ENCODE results near the gene KY. TPM values are rescaled to one million over a fixed set of nuclear protein-coding genes. Genes with fewer than 3 reads are reported as not detected.
A peak's percentile ranks its signal among the peaks of the same experiment; 100 is the strongest.

Gene KY
- total RNA-seq, 1 donor from 2014 or later, result not detected

- H3K4me3 Mint-ChIP-seq, result no peak overlapping the region
- DNase-seq, result no peak
- intact Hi-C loops (cut with micrococcal nuclease), result no loop called here
- H3K27me3 Mint-ChIP-seq, result peaks cover 8% of the 10 kb centered on the region
- H3K9me3 Mint-ChIP-seq, result no peaks in the 10 kb centered on the region
- no peak overlapping the region for H3K27ac Mint-ChIP-seq
- H3K4me1 Mint-ChIP-seq, result no peaks in the 10 kb centered on the region
- no peaks in the 10 kb centered on the region for H3K36me3 Mint-ChIP-seq (ENCODE audit: low read depth)
These were observed 5.3 kb downstream of the KY start for GRCh38 chr3:134645515-134645914.

- no peak overlapping the region for H3K27ac Mint-ChIP-seq
- no peaks in the 10 kb centered on the region for H3K9me3 Mint-ChIP-seq
- H3K4me1 Mint-ChIP-seq, result no peaks in the 10 kb centered on the region
- intact Hi-C loops (cut with micrococcal nuclease), result no loop called here
- peaks cover 2% of the 10 kb centered on the region for H3K27me3 Mint-ChIP-seq
- no peak for DNase-seq
- H3K4me3 Mint-ChIP-seq, result no peak overlapping the region
- H3K36me3 Mint-ChIP-seq (ENCODE audit: low read depth), result no peaks in the 10 kb centered on the region
These were observed 5.9 kb downstream of the KY start for GRCh38 chr3:134644731-134645514.

GRCh38 chr3:134643150-134643675 lies 7.6 kb downstream of the KY start:
- Mint-ChIP-seq H3K27me3 (no peaks in the 10 kb centered on the region), H3K4me1 (no peaks in the 10 kb centered on the region), H3K4me3 (no peak overlapping the region), H3K9me3 (no peaks in the 10 kb centered on the region), H3K36me3 (ENCODE audit: low read depth) (no peaks in the 10 kb centered on the region), H3K27ac (no peak overlapping the region)
- no peak for DNase-seq
- intact Hi-C loops (cut with micrococcal nuclease), result no loop called here

- no peaks in the 10 kb centered on the region for H3K4me1 Mint-ChIP-seq
- H3K36me3 Mint-ChIP-seq (ENCODE audit: low read depth), result no peaks in the 10 kb centered on the region
- no peak for DNase-seq
- H3K4me3 Mint-ChIP-seq, result no peak overlapping the region
- intact Hi-C loops (cut with micrococcal nuclease), result no loop called here
- H3K27ac Mint-ChIP-seq, result no peak overlapping the region
- no peaks in the 10 kb centered on the region for H3K27me3 Mint-ChIP-seq
- no peaks in the 10 kb centered on the region for H3K9me3 Mint-ChIP-seq
These were observed 8.2 kb downstream of the KY start for GRCh38 chr3:134642445-134643149.

- Mint-ChIP-seq H3K27ac (no peak overlapping the region), H3K27me3 (no peaks in the 10 kb centered on the region), H3K9me3 (no peaks in the 10 kb centered on the region), H3K4me3 (no peak overlapping the region), H3K4me1 (no peaks in the 10 kb centered on the region), H3K36me3 (ENCODE audit: low read depth) (no peaks in the 10 kb centered on the region)
- intact Hi-C loops (cut with micrococcal nuclease), result no loop called here
- no peak for DNase-seq
These were observed 9.0 kb downstream of the KY start for GRCh38 chr3:134641671-134642300.

GRCh38 chr3:134640872-134641470 lies 9.9 kb downstream of the KY start:
- Mint-ChIP-seq H3K4me3 (no peak overlapping the region), H3K27ac (no peak overlapping the region), H3K27me3 (no peaks in the 10 kb centered on the region), H3K4me1 (no peaks in the 10 kb centered on the region), H3K36me3 (ENCODE audit: low read depth) (no peaks in the 10 kb centered on the region), H3K9me3 (no peaks in the 10 kb centered on the region)
- intact Hi-C loops (cut with micrococcal nuclease), result no loop called here
- DNase-seq, result peak; percentile 58

GRCh38 chr3:134640378-134640777 lies 10.4 kb downstream of the KY start:
- intact Hi-C loops (cut with micrococcal nuclease), result no loop called here
- Mint-ChIP-seq H3K36me3 (ENCODE audit: low read depth) (no peaks in the 10 kb centered on the region), H3K27ac (no peak overlapping the region), H3K27me3 (no peaks in the 10 kb centered on the region), H3K4me1 (no peaks in the 10 kb centered on the region), H3K9me3 (no peaks in the 10 kb centered on the region), H3K4me3 (no peak overlapping the region)
- no peak for DNase-seq

GRCh38 chr3:134638385-134639030 lies 12.3 kb downstream of the KY start:
- DNase-seq, result no peak
- Mint-ChIP-seq H3K4me3 (no peak overlapping the region), H3K4me1 (no peaks in the 10 kb centered on the region), H3K27ac (no peak overlapping the region), H3K36me3 (ENCODE audit: low read depth) (no peaks in the 10 kb centered on the region), H3K27me3 (peaks cover 3% of the 10 kb centered on the region), H3K9me3 (no peaks in the 10 kb centered on the region)
- intact Hi-C loops (cut with micrococcal nuclease), result no loop called here

- Mint-ChIP-seq H3K9me3 (no peaks in the 10 kb centered on the region), H3K27me3 (peaks cover 7% of the 10 kb centered on the region), H3K27ac (no peak overlapping the region), H3K4me3 (no peak overlapping the region), H3K36me3 (ENCODE audit: low read depth) (no peaks in the 10 kb centered on the region), H3K4me1 (no peaks in the 10 kb centered on the region)
- intact Hi-C loops (cut with micrococcal nuclease), result no loop called here
- no peak for DNase-seq
These were observed 14.4 kb downstream of the KY start for GRCh38 chr3:134636406-134636805.

GRCh38 chr3:134630506-134630905 lies 20.3 kb downstream of the KY start:
- intact Hi-C loops (cut with micrococcal nuclease), result no loop called here
- peaks cover 7% of the 10 kb centered on the region for H3K27me3 Mint-ChIP-seq
- no peaks in the 10 kb centered on the region for H3K36me3 Mint-ChIP-seq (ENCODE audit: low read depth)
- H3K4me1 Mint-ChIP-seq, result no peaks in the 10 kb centered on the region
- H3K27ac Mint-ChIP-seq, result no peak overlapping the region
- peaks cover 14% of the 10 kb centered on the region for H3K9me3 Mint-ChIP-seq
- DNase-seq, result no peak
- no peak overlapping the region for H3K4me3 Mint-ChIP-seq

- no peak overlapping the region for H3K27ac Mint-ChIP-seq
These were observed 21.9 kb downstream of the KY start for GRCh38 chr3:134628884-134629283.

GRCh38 chr3:134627831-134628230 lies 23.0 kb downstream of the KY start:
- no peak overlapping the region for H3K4me3 Mint-ChIP-seq
- H3K9me3 Mint-ChIP-seq, result peaks cover 14% of the 10 kb centered on the region
- H3K27ac Mint-ChIP-seq, result no peak overlapping the region
- no peak for DNase-seq
- intact Hi-C loops (cut with micrococcal nuclease), result no loop called here
- H3K4me1 Mint-ChIP-seq, result no peaks in the 10 kb centered on the region
- H3K36me3 Mint-ChIP-seq (ENCODE audit: low read depth), result no peaks in the 10 kb centered on the region
- peaks cover 6% of the 10 kb centered on the region for H3K27me3 Mint-ChIP-seq

More at GRCh38 chr3:134628884-134629283, 21.9 kb downstream of the KY start:
- Mint-ChIP-seq H3K4me1 (no peaks in the 10 kb centered on the region), H3K9me3 (peaks cover 14% of the 10 kb centered on the region), H3K4me3 (no peak overlapping the region), H3K36me3 (ENCODE audit: low read depth) (no peaks in the 10 kb centered on the region), H3K27me3 (peaks cover 8% of the 10 kb centered on the region)
- DNase-seq, result no peak
- intact Hi-C loops (cut with micrococcal nuclease), result no loop called here

GRCh38 chr3:134625885-134626741 lies 24.7 kb downstream of the KY start:
- H3K4me3 Mint-ChIP-seq, result no peak overlapping the region
- peaks cover 12% of the 10 kb centered on the region for H3K9me3 Mint-ChIP-seq
- no peak overlapping the region for H3K27ac Mint-ChIP-seq
- intact Hi-C loops (cut with micrococcal nuclease), result no loop called here
- no peaks in the 10 kb centered on the region for H3K4me1 Mint-ChIP-seq
- peaks cover 2% of the 10 kb centered on the region for H3K27me3 Mint-ChIP-seq
- no peaks in the 10 kb centered on the region for H3K36me3 Mint-ChIP-seq (ENCODE audit: low read depth)
- DNase-seq, result no peak
